SK-N-SH treated with all-trans-retinoic acid at 6 μM for 48 hours (cell line): ENCODE measurements around the gene SH3RF1.

Source experiments
- ARNTL ChIP-seq: fragments of 450-650 bp; formaldehyde crosslinking; IDR thresholded peaks from 2 replicates; pipeline ENCODE4 v1.5.0; 2020; ENCODE audit warnings: low read depth, mild to moderate bottlenecking, moderate library complexity, borderline replicate concordance
- CREB5 ChIP-seq: fragments of 250-450 bp; sonication (Bioruptor Pico); IDR thresholded peaks from 2 replicates; pipeline ENCODE4 v1.5.1; 2020; ENCODE audit warnings: low read depth, mild to moderate bottlenecking, moderate library complexity
- ESRRG ChIP-seq: fragments of 250-450 bp; sonication (Bioruptor Pico); IDR thresholded peaks from 2 replicates; pipeline ENCODE4 v1.6.1; 2021; ENCODE audit warnings: mild to moderate bottlenecking
- ISL1 ChIP-seq: fragments of 250-450 bp; sonication (Bioruptor Pico); IDR thresholded peaks from 2 replicates; pipeline ENCODE4 v2.1.2; 2022; ENCODE audit warnings: mild to moderate bottlenecking, moderate library complexity
- PATZ1 ChIP-seq: fragments of 250-450 bp; sonication (Bioruptor Pico); IDR thresholded peaks from 2 replicates; pipeline ENCODE4 v1.8.0; 2020; ENCODE audit warnings: mild to moderate bottlenecking, moderate library complexity, borderline replicate concordance
- RARB ChIP-seq: fragments of 250-450 bp; sonication (Bioruptor Pico); IDR thresholded peaks from 2 replicates; pipeline ENCODE4 v1.8.0; 2021; ENCODE audit warnings: mild to moderate bottlenecking, moderate library complexity
- TCF4 ChIP-seq: fragments of 250-450 bp; sonication (Bioruptor Pico); IDR thresholded peaks from 2 replicates; pipeline ENCODE4 v1.8.0; 2021; ENCODE audit warnings: mild to moderate bottlenecking, moderate library complexity, borderline replicate concordance
- TOX ChIP-seq: fragments of 250-450 bp; sonication (Bioruptor Pico); IDR thresholded peaks from 2 replicates; pipeline ENCODE4 v1.8.0; 2021; ENCODE audit warnings: mild to moderate bottlenecking, moderate library complexity, borderline replicate concordance
- TSHZ2 ChIP-seq: fragments of 250-450 bp; sonication (Bioruptor Pico); IDR thresholded peaks from 2 replicates; pipeline ENCODE4 v1.5.0; 2020; ENCODE audit warnings: mild to moderate bottlenecking, moderate library complexity
- ZC3H10 ChIP-seq: fragments of 250-450 bp; sonication (Bioruptor Pico); IDR thresholded peaks from 2 replicates; pipeline ENCODE4 v1.5.1; 2021; ENCODE audit warnings: mild to moderate bottlenecking, moderate library complexity
- ZFP30 ChIP-seq: fragments of 450-650 bp; formaldehyde crosslinking; IDR thresholded peaks from 2 replicates; pipeline ENCODE4 v1.5.0; 2022; ENCODE audit warnings: mild to moderate bottlenecking, moderate library complexity
- ZNF70 ChIP-seq: fragments of 450-650 bp; formaldehyde crosslinking; IDR thresholded peaks from 2 replicates; pipeline ENCODE4 v1.5.0; 2020; ENCODE audit warnings: mild to moderate bottlenecking, moderate library complexity

- no peak for TF ChIP-seq PATZ1 (CRISPR knock-in tag)
- TF ChIP-seq CREB5 (CRISPR knock-in tag), result no peak
- no peak for TF ChIP-seq TCF4 (CRISPR knock-in tag)
- TF ChIP-seq TSHZ2 (CRISPR knock-in tag), result no peak
- TF ChIP-seq ZNF70 (CRISPR knock-in tag), result no peak
- TF ChIP-seq ESRRG (CRISPR knock-in tag), result no peak
- TF ChIP-seq ARNTL (CRISPR knock-in tag), result no peak
- TF ChIP-seq ZC3H10 (CRISPR knock-in tag), result no peak
- no peak for TF ChIP-seq ISL1 (CRISPR knock-in tag)
- no peak for TF ChIP-seq RARB
- TF ChIP-seq TOX (CRISPR knock-in tag), result no peak
- TF ChIP-seq ZFP30, result no peak
Observed at GRCh38 chr4:169215656-169216055, 55.1 kb downstream of the SH3RF1 start.
